ENCODE data around the gene ZFP92. TPM values are rescaled to one million over a fixed set of nuclear protein-coding genes. Genes with fewer than 3 reads are reported as not detected.

The ZFP92 gene
- total RNA-seq, 1 donor from 2014 or later: 1.9 TPM

GRCh38 chrX:153405426-153405825 lies 5.8 kb upstream of the ZFP92 start:
- no peak for DNase-seq (ENCODE audit: low read depth)
- TF ChIP-seq CTCF (IDR thresholded peaks at IDR 0.05; ENCODE audit: insufficient read depth, low read length, poor library complexity, severe bottlenecking): no peak
- no peaks in the 10 kb centered on the region for H3K27me3 ChIP-seq (ENCODE audit: control insufficient read depth, insufficient read depth, low read length)
- no peak overlapping the region for H3K4me3 ChIP-seq (ENCODE audit: low read depth, low read length)
- H3K36me3 ChIP-seq (ENCODE audit: control insufficient read depth, insufficient read depth, low read length): no peaks in the 10 kb centered on the region

GRCh38 chrX:153406011-153406410 lies 5.3 kb upstream of the ZFP92 start:
- TF ChIP-seq CTCF (IDR thresholded peaks at IDR 0.05; ENCODE audit: insufficient read depth, low read length, poor library complexity, severe bottlenecking): no peak

GRCh38 chrX:153406903-153407302 lies 4.4 kb upstream of the ZFP92 start:
- H3K4me3 ChIP-seq (ENCODE audit: low read depth, low read length): no peak overlapping the region
- H3K27me3 ChIP-seq (ENCODE audit: control insufficient read depth, insufficient read depth, low read length): peaks cover 6% of the 10 kb centered on the region
- DNase-seq (ENCODE audit: low read depth): no peak
- TF ChIP-seq CTCF (IDR thresholded peaks at IDR 0.05; ENCODE audit: insufficient read depth, low read length, poor library complexity, severe bottlenecking): no peak
- no peaks in the 10 kb centered on the region for H3K36me3 ChIP-seq (ENCODE audit: control insufficient read depth, insufficient read depth, low read length)

More at GRCh38 chrX:153406011-153406410, 5.3 kb upstream of the ZFP92 start:
- no peak overlapping the region for H3K4me3 ChIP-seq (ENCODE audit: low read depth, low read length)
- peaks cover 2% of the 10 kb centered on the region for H3K27me3 ChIP-seq (ENCODE audit: control insufficient read depth, insufficient read depth, low read length)
- no peak for DNase-seq (ENCODE audit: low read depth)
- no peaks in the 10 kb centered on the region for H3K36me3 ChIP-seq (ENCODE audit: control insufficient read depth, insufficient read depth, low read length)

DNA sequence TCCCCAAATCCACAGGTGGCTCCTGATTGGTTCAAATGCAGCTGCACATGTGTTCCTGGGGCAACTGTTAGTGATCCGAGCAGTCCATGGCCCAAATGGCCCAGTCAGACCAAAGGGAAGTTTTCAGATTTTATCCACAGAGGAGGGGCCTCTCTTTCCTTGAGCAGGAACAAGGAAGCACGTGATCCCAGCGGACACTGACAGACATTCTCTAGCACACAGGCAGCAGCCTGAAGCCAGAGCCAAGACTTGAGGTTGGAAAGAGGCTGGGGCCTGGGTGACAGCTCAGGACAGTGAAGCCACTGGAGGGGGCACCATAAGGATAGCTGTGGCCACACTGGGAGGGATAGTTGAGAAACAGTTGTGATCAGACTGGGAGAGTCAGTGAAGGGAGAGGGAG lies 3.5 kb upstream of the ZFP92 start:
- Histone ChIP-seq H3K27me3 (ENCODE audit: control insufficient read depth, insufficient read depth, low read length) (peaks cover 7% of the 10 kb centered on the region), H3K4me3 (ENCODE audit: low read depth, low read length) (no peak overlapping the region), H3K36me3 (ENCODE audit: control insufficient read depth, insufficient read depth, low read length) (no peaks in the 10 kb centered on the region)
- no peak for TF ChIP-seq CTCF (IDR thresholded peaks at IDR 0.05; ENCODE audit: insufficient read depth, low read length, poor library complexity, severe bottlenecking)
- no peak for DNase-seq (ENCODE audit: low read depth)

DNA sequence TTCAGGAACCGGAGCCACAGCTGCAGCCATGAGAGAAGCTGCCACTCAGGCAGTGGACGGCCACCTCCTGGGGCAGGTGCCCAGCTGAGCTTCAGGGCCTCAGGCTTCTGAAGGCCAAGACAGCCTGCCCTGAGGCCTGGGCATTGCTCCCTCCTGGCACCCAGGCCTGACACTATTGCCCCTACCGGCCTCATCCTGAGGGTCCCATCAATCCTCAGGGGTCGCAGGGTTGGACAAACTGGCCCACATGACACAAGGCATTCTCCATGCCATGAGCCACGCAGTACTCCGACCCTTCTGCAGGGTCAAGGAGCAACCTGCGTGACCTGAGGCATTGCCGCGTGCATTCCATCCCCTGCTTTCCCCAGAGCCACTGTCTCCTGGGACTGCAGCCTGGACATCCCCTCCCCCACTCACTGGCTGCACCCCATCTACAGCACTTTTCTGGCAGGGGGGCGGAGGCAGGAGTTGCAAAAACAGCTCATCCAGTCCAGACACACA lies 3.0 kb upstream of the ZFP92 start:
- peaks cover 7% of the 10 kb centered on the region for H3K27me3 ChIP-seq (ENCODE audit: control insufficient read depth, insufficient read depth, low read length)
- H3K4me3 ChIP-seq (ENCODE audit: low read depth, low read length): no peak overlapping the region
- no peaks in the 10 kb centered on the region for H3K36me3 ChIP-seq (ENCODE audit: control insufficient read depth, insufficient read depth, low read length)
- no peak for DNase-seq (ENCODE audit: low read depth)
- no peak for TF ChIP-seq CTCF (IDR thresholded peaks at IDR 0.05; ENCODE audit: insufficient read depth, low read length, poor library complexity, severe bottlenecking)

DNA sequence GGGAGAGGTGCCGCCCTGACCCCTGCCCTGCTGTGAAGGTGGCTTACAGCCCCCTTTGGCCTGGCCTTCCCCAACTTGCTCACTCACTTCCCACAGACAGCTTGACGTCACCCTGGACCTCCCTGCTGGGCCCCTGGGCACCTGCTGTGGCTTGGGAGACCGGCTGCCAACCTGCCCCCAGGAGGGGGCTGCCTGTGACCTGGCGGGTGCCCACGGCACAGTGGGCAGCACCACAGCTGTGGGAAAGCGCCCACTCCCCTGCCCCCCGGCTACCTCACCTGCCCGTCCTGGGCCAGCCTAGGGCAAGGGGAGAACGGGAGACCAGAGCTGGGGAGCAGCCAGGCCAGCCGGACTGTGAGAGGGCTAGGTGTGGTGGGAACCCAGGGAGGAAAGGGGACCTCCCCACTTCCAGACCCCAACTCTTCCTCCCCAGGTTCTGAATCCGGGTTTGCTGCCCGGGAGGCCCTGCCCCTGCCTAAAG lies 2.4 kb upstream of the ZFP92 start:
- Histone ChIP-seq H3K36me3 (ENCODE audit: control insufficient read depth, insufficient read depth, low read length) (no peaks in the 10 kb centered on the region), H3K27me3 (ENCODE audit: control insufficient read depth, insufficient read depth, low read length) (peaks cover 7% of the 10 kb centered on the region), H3K4me3 (ENCODE audit: low read depth, low read length) (no peak overlapping the region)
- DNase-seq (ENCODE audit: low read depth): no peak
- TF ChIP-seq CTCF (IDR thresholded peaks at IDR 0.05; ENCODE audit: insufficient read depth, low read length, poor library complexity, severe bottlenecking): no peak

Measured in kidney epithelial cell (primary cell).